Smooth muscle cell (in vitro differentiated cells): ENCODE measurements around the gene GPX7. TPM values are rescaled to one million over a fixed set of nuclear protein-coding genes. Genes with fewer than 3 reads are reported as not detected.

ENCODE experiments used
- DNase-seq: peaks from one replicate; lab custom pipeline; 2025; ENCODE audit not compliant: unreplicated experiment; lab: John Stamatoyannopoulos, UW
- H2AFZ ChIP-seq: fragments of 200-600 bp; sonication (generic); 2 replicates; pipeline ENCODE4 v1.6.0; 2016; ENCODE audit warnings: antibody characterized with exemption, low read depth, mild to moderate bottlenecking
- H3F3A ChIP-seq: fragments of 200-600 bp; sonication (generic); 2 replicates; pipeline ENCODE4 v1.6.0; 2017; ENCODE audit warnings: antibody characterized with exemption, low read depth
- H3K27ac ChIP-seq: fragments of 200-600 bp; sonication (generic); 2 replicates; pipeline ENCODE4 v1.5.1; 2016; ENCODE audit warnings: low read depth, mild to moderate bottlenecking
- H3K27me3 ChIP-seq: fragments of 200-600 bp; sonication (generic); 2 replicates; pipeline ENCODE4 v1.6.1; 2016; ENCODE audit warnings: low read depth, mild to moderate bottlenecking
- H3K36me3 ChIP-seq: fragments of 200-600 bp; sonication (generic); 2 replicates; pipeline ENCODE4 v1.5.1; 2016; ENCODE audit warnings: low read depth
- H3K4me1 ChIP-seq: fragments of 200-600 bp; sonication (generic); 2 replicates; pipeline ENCODE4 v1.5.1; 2016; ENCODE audit warnings: low read depth
- H3K4me2 ChIP-seq: fragments of 200-600 bp; sonication (generic); 2 replicates; pipeline ENCODE4 v1.6.0; 2016; ENCODE audit warnings: mild to moderate bottlenecking
- H3K4me3 ChIP-seq: fragments of 200-600 bp; sonication (generic); 2 replicates; pipeline ENCODE4 v1.5.1; 2016; ENCODE audit warnings: mild to moderate bottlenecking
- H3K79me2 ChIP-seq: fragments of 200-600 bp; sonication (generic); 2 replicates; pipeline ENCODE4 v1.6.0; 2016; ENCODE audit warnings: low read depth, mild to moderate bottlenecking
- H3K9ac ChIP-seq: fragments of 200-600 bp; sonication (generic); 2 replicates; pipeline ENCODE4 v1.6.0; 2016; ENCODE audit warnings: low read depth
- H3K9me3 ChIP-seq: fragments of 200-600 bp; sonication (generic); replicated peaks from 2 replicates; pipeline ENCODE4 v1.5.1; 2016; ENCODE audit warnings: low read depth
- H4K20me1 ChIP-seq: fragments of 200-600 bp; sonication (generic); 2 replicates; pipeline ENCODE4 v1.6.0; 2016; ENCODE audit warnings: low read depth
- WGBS: methylation state at CpG from one replicate; pipeline ENCODE4 v1.1.7; 2016; ENCODE audit warnings: low lambda C conversion rate; 5-methylcytosine and 5-hydroxymethylcytosine counted together
- polyA plus RNA-seq: library from polyadenylated mRNA; unstranded; fragments of >200 nt; fragmentation: Nextera tagmentation; extraction: Ambion mirVana; gene quantifications from 2 replicates; pipeline ENCODE4 v1.2.1, GENCODE V29; 2016
- total RNA-seq: library from RNA; depleted of rRNA; stranded (reverse); fragments of >200 nt; gene quantifications from 2 replicates; pipeline ENCODE4 v1.2.3, GENCODE V29; 2014
- TF ChIP-seq, protein P1 (sequence below): fragments of 200-600 bp; sonication (generic); IDR thresholded peaks from 2 replicates; pipeline ENCODE4 v1.5.1; 2017; ENCODE audit warnings: borderline replicate concordance, mild to moderate bottlenecking, antibody characterized with exemption; ENCODE audit not compliant: insufficient read depth, poor library complexity, severe bottlenecking

The GPX7 gene
- total and polyA plus RNA-seq, 2 experiments from 2014 or later, result 164 to 192 TPM

DNA sequence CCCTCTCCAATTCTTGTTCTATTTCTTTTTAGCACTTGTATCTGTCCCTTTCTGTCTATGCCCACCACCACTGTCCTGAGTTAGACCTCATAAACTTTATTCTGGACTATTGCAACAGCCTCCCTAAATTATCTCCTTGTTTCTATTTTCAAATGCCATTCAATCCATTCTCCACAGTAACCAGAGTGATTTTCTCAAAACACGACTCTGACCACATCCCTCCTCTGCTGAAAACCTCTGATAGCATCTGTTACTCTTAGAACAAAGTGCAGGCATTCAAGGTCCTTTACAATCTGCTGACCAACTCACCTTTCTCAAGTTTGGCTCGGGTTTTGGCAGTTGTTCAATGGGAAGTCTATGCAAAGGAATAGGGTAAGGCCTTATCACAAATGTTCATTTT lies 22.8 kb upstream of the GPX7 start:
- H3K36me3 ChIP-seq, result no peaks in the 10 kb centered on the region
- no peak overlapping the region for H3K9ac ChIP-seq
- no peak overlapping the region for H3K4me2 ChIP-seq
- no peak overlapping the region for H3K27ac ChIP-seq
- no peaks in the 10 kb centered on the region for H4K20me1 ChIP-seq
- no peak overlapping the region for H2AFZ ChIP-seq
- no peak for DNase-seq
- peaks cover under 1% of the 10 kb centered on the region for H3K4me1 ChIP-seq
- no peak overlapping the region for H3K4me3 ChIP-seq
- no peaks in the 10 kb centered on the region for H3K79me2 ChIP-seq
- peaks cover under 1% of the 10 kb centered on the region for H3F3A ChIP-seq
- TF ChIP-seq, protein P1, sequence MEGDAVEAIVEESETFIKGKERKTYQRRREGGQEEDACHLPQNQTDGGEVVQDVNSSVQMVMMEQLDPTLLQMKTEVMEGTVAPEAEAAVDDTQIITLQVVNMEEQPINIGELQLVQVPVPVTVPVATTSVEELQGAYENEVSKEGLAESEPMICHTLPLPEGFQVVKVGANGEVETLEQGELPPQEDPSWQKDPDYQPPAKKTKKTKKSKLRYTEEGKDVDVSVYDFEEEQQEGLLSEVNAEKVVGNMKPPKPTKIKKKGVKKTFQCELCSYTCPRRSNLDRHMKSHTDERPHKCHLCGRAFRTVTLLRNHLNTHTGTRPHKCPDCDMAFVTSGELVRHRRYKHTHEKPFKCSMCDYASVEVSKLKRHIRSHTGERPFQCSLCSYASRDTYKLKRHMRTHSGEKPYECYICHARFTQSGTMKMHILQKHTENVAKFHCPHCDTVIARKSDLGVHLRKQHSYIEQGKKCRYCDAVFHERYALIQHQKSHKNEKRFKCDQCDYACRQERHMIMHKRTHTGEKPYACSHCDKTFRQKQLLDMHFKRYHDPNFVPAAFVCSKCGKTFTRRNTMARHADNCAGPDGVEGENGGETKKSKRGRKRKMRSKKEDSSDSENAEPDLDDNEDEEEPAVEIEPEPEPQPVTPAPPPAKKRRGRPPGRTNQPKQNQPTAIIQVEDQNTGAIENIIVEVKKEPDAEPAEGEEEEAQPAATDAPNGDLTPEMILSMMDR, result no peak
- no peaks in the 10 kb centered on the region for H3K9me3 ChIP-seq
- WGBS, result 43% methylated on average over 2 of the region's 2 CpGs
- no peaks in the 10 kb centered on the region for H3K27me3 ChIP-seq

- Histone ChIP-seq H3K4me2 (no peak overlapping the region), H3K4me1 (no peaks in the 10 kb centered on the region), H4K20me1 (no peaks in the 10 kb centered on the region), H3K9me3 (no peaks in the 10 kb centered on the region), H3K79me2 (no peaks in the 10 kb centered on the region), H3K27me3 (no peaks in the 10 kb centered on the region), H3K4me3 (no peak overlapping the region), H3K36me3 (no peaks in the 10 kb centered on the region), H3F3A (no peaks in the 10 kb centered on the region), H3K27ac (no peak overlapping the region), H3K9ac (no peak overlapping the region), H2AFZ (no peak overlapping the region)
- DNase-seq, result no peak
- TF ChIP-seq, protein P1, result no peak
- WGBS, result 91% methylated on average over 3 of the region's 3 CpGs
These were observed 21.9 kb upstream of the GPX7 start for GRCh38 chr1:52580283-52580682.

GRCh38 chr1:52582116-52582696 lies 20.0 kb upstream of the GPX7 start:
- Histone ChIP-seq H3K27me3 (no peaks in the 10 kb centered on the region), H3K4me2 (no peak overlapping the region), H3K4me1 (peaks cover 1% of the 10 kb centered on the region), H3K9me3 (no peaks in the 10 kb centered on the region), H4K20me1 (no peaks in the 10 kb centered on the region), H3K79me2 (no peaks in the 10 kb centered on the region), H2AFZ (no peak overlapping the region), H3K36me3 (no peaks in the 10 kb centered on the region), H3K27ac (no peak overlapping the region), H3K4me3 (no peak overlapping the region), H3F3A (no peaks in the 10 kb centered on the region), H3K9ac (no peak overlapping the region)
- TF ChIP-seq, protein P1, result no peak
- no peak for DNase-seq
- 95% methylated on average over 10 of the region's 10 CpGs for WGBS

DNA sequence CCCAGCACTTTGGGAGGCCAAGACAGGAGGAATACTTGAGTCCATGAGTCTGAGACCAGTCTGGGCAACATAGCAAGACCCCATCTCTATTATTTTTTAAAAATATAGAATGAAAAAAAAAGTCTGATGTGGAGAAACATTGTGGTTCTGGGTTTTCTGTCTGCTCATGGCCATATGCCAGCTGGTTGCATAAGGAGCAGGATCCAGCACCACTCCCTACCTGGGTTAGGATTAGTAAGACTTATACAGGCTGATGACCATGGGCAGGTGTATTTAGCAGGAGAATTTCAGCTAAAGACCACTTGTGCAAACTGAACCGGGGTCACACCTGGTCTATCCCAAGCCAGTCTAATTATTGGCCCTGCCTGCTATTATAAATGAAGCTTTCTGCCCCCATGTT lies 16.7 kb upstream of the GPX7 start:
- H3K9me3 ChIP-seq, result no peaks in the 10 kb centered on the region
- no peaks in the 10 kb centered on the region for H4K20me1 ChIP-seq
- H3K4me3 ChIP-seq, result no peak overlapping the region
- no peaks in the 10 kb centered on the region for H3K79me2 ChIP-seq
- DNase-seq, result no peak
- 76% methylated on average over 1 of the region's 1 CpG for WGBS
- no peaks in the 10 kb centered on the region for H3K27me3 ChIP-seq
- no peak overlapping the region for H3K9ac ChIP-seq
- no peaks in the 10 kb centered on the region for H3K36me3 ChIP-seq
- no peaks in the 10 kb centered on the region for H3F3A ChIP-seq
- H2AFZ ChIP-seq, result no peak overlapping the region
- H3K4me2 ChIP-seq, result no peak overlapping the region
- no peak overlapping the region for H3K27ac ChIP-seq
- TF ChIP-seq, protein P1, result no peak
- H3K4me1 ChIP-seq, result peaks cover 24% of the 10 kb centered on the region
